ENCODE results near the gene LPO. TPM values are rescaled to one million over a fixed set of nuclear protein-coding genes. Genes with fewer than 3 reads are reported as not detected.

Gene LPO
- polyA plus RNA-seq, 2 donors = not detected

DNA sequence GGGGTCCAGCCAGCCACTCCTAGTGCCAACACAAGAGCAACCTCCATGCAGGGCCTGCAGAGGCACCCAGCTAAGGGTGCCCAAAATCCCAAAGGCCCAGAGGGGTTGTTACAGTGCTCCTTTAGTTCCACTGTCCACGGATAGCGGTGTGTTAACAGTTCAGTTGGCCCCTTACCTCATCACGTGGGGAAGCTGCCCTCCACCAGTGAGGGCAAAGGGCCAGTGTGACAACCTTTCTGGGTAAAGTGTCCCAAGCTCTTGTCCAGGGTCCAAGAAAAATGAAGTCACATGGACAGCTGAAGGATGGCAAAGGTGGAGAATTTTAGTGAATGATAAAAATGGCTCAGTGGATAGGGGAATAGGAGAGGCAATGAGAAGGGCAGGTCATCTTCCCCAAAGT is 10.7 kb upstream of the LPO start:
- Histone ChIP-seq H3K4me1 (ENCODE audit: control insufficient read depth in 2 of 2, insufficient read depth in 2 of 2, low read length in 1 of 2) (no peaks in the 10 kb centered on the region), H3K36me3 (ENCODE audit: control insufficient read depth in 2 of 2, insufficient read depth in 2 of 2, low read length in 1 of 2) (no peaks in the 10 kb centered on the region), H3K4me3 (ENCODE audit: low read depth in 1 of 2, low read length in 2 of 2) (no peak overlapping the region), H3K9me3 (ENCODE audit: control insufficient read depth in 2 of 2, insufficient read depth in 1 of 2, low read depth in 1 of 2, low read length in 1 of 2) (no peaks in the 10 kb centered on the region), H3K27ac (ENCODE audit: low read depth in 2 of 2, low read length in 1 of 2) (no peak overlapping the region), H3K27me3 (ENCODE audit: control insufficient read depth in 1 of 2, insufficient read depth in 2 of 2, low read length in 2 of 2) (no peaks in the 10 kb centered on the region)
- 78 to 83% methylated on average over 3 of the region's 3 CpGs for WGBS, 2 donors

- Histone ChIP-seq H3K4me1 (ENCODE audit: control insufficient read depth in 2 of 2, insufficient read depth in 2 of 2, low read length in 1 of 2) (no peaks in the 10 kb centered on the region), H3K4me3 (ENCODE audit: low read depth in 1 of 2, low read length in 2 of 2) (no peak overlapping the region), H3K9me3 (ENCODE audit: control insufficient read depth in 2 of 2, insufficient read depth in 1 of 2, low read depth in 1 of 2, low read length in 1 of 2) (no peaks in the 10 kb centered on the region), H3K27ac (ENCODE audit: low read depth in 2 of 2, low read length in 1 of 2) (no peak overlapping the region), H3K36me3 (ENCODE audit: control insufficient read depth in 2 of 2, insufficient read depth in 2 of 2, low read length in 1 of 2) (no peaks in the 10 kb centered on the region), H3K27me3 (ENCODE audit: control insufficient read depth in 1 of 2, insufficient read depth in 2 of 2, low read length in 2 of 2) (no peaks in the 10 kb centered on the region)
- 40 to 53% methylated on average over 3 of the region's 3 CpGs for WGBS, 2 donors
These were observed 9.7 kb upstream of the LPO start for GRCh38 chr17:58228679-58229078.

DNA sequence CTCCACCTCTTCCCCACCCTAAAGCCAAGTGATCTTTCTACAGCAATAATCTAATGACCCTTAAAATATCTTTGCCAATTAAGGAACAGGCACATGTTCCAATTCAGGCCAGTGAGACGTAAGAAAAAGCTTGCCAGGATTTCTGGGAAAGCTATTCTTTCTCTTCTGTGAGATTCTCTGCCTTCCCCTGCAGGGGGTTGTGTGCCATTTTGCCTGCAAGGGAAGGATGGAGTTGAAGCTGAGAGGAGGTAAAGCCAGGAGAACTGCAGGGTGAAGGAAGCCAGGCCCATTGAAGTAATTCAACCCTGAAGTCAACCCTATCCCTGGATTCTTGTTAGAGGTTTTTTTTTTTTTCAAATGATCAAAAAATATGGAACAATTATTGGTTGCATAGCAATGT is 9.0 kb upstream of the LPO start:
- WGBS, 2 donors = 44 to 67% methylated on average over 1 of the region's 1 CpG
- H3K36me3 ChIP-seq (ENCODE audit: control insufficient read depth in 2 of 2, insufficient read depth in 2 of 2, low read length in 1 of 2) = no peaks in the 10 kb centered on the region
- H3K27me3 ChIP-seq (ENCODE audit: control insufficient read depth in 1 of 2, insufficient read depth in 2 of 2, low read length in 2 of 2) = no peaks in the 10 kb centered on the region
- no peaks in the 10 kb centered on the region for H3K9me3 ChIP-seq (ENCODE audit: control insufficient read depth in 2 of 2, insufficient read depth in 1 of 2, low read depth in 1 of 2, low read length in 1 of 2)
- no peak overlapping the region for H3K4me3 ChIP-seq (ENCODE audit: low read depth in 1 of 2, low read length in 2 of 2)
- no peaks in the 10 kb centered on the region for H3K4me1 ChIP-seq (ENCODE audit: control insufficient read depth in 2 of 2, insufficient read depth in 2 of 2, low read length in 1 of 2)
- H3K27ac ChIP-seq (ENCODE audit: low read depth in 2 of 2, low read length in 1 of 2) = no peak overlapping the region

- WGBS, 2 donors = 80 to 86% methylated on average over 4 of the region's 4 CpGs
- no peak overlapping the region for H3K4me3 ChIP-seq (ENCODE audit: low read depth in 1 of 2, low read length in 2 of 2)
- no peaks in the 10 kb centered on the region for H3K4me1 ChIP-seq (ENCODE audit: control insufficient read depth in 2 of 2, insufficient read depth in 2 of 2, low read length in 1 of 2)
- no peak overlapping the region for H3K27ac ChIP-seq (ENCODE audit: low read depth in 2 of 2, low read length in 1 of 2)
- no peaks in the 10 kb centered on the region for H3K27me3 ChIP-seq (ENCODE audit: control insufficient read depth in 1 of 2, insufficient read depth in 2 of 2, low read length in 2 of 2)
- H3K36me3 ChIP-seq (ENCODE audit: control insufficient read depth in 2 of 2, insufficient read depth in 2 of 2, low read length in 1 of 2) = no peaks in the 10 kb centered on the region
- H3K9me3 ChIP-seq (ENCODE audit: control insufficient read depth in 2 of 2, insufficient read depth in 1 of 2, low read depth in 1 of 2, low read length in 1 of 2) = no peaks in the 10 kb centered on the region
These were observed 8.5 kb upstream of the LPO start for GRCh38 chr17:58229881-58230280.

- Histone ChIP-seq H3K27me3 (ENCODE audit: control insufficient read depth in 1 of 2, insufficient read depth in 2 of 2, low read length in 2 of 2) (no peaks in the 10 kb centered on the region), H3K36me3 (ENCODE audit: control insufficient read depth in 2 of 2, insufficient read depth in 2 of 2, low read length in 1 of 2) (no peaks in the 10 kb centered on the region), H3K27ac (ENCODE audit: low read depth in 2 of 2, low read length in 1 of 2) (no peak overlapping the region), H3K4me1 (ENCODE audit: control insufficient read depth in 2 of 2, insufficient read depth in 2 of 2, low read length in 1 of 2) (no peaks in the 10 kb centered on the region), H3K4me3 (ENCODE audit: low read depth in 1 of 2, low read length in 2 of 2) (no peak overlapping the region), H3K9me3 (ENCODE audit: control insufficient read depth in 2 of 2, insufficient read depth in 1 of 2, low read depth in 1 of 2, low read length in 1 of 2) (no peaks in the 10 kb centered on the region)
- WGBS, 2 donors = 63 to 69% methylated on average over 2 of the region's 2 CpGs
These were observed 6.7 kb upstream of the LPO start for GRCh38 chr17:58231641-58232040.

DNA sequence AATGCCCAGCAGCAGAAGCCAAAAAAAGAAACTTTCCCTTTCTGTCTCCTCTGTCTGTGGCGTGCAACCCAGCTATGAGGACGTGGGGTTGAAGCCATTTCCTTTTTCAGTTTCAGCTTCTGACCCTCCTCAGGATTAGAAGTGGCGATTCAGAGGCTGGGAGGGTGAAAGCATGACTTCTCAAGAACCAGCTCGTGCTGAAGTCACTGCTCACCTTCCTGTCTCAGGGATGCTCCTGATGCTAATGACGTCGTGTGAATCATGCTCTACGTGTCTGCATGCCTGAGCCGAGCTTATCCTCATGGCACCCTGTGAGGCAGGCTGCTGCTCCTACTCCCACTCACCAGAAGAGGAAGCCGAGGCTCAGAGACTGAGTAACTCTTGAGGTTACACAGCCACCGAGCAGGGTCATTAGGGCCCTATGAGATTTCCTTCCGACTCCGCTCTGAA is 5.7 kb upstream of the LPO start:
- Histone ChIP-seq H3K9me3 (ENCODE audit: control insufficient read depth in 2 of 2, insufficient read depth in 1 of 2, low read depth in 1 of 2, low read length in 1 of 2) (no peaks in the 10 kb centered on the region), H3K36me3 (ENCODE audit: control insufficient read depth in 2 of 2, insufficient read depth in 2 of 2, low read length in 1 of 2) (no peaks in the 10 kb centered on the region), H3K27ac (ENCODE audit: low read depth in 2 of 2, low read length in 1 of 2) (no peak overlapping the region), H3K4me3 (ENCODE audit: low read depth in 1 of 2, low read length in 2 of 2) (no peak overlapping the region), H3K27me3 (ENCODE audit: control insufficient read depth in 1 of 2, insufficient read depth in 2 of 2, low read length in 2 of 2) (no peaks in the 10 kb centered on the region), H3K4me1 (ENCODE audit: control insufficient read depth in 2 of 2, insufficient read depth in 2 of 2, low read length in 1 of 2) (no peaks in the 10 kb centered on the region)
- WGBS, 2 donors = 47 to 55% methylated on average over 12 of the region's 12 CpGs

- H3K4me3 ChIP-seq (ENCODE audit: low read depth in 1 of 2, low read length in 2 of 2) = no peak overlapping the region
- H3K27ac ChIP-seq (ENCODE audit: low read depth in 2 of 2, low read length in 1 of 2) = no peak overlapping the region
- H3K4me1 ChIP-seq (ENCODE audit: control insufficient read depth in 2 of 2, insufficient read depth in 2 of 2, low read length in 1 of 2) = no peaks in the 10 kb centered on the region
- no peaks in the 10 kb centered on the region for H3K36me3 ChIP-seq (ENCODE audit: control insufficient read depth in 2 of 2, insufficient read depth in 2 of 2, low read length in 1 of 2)
- WGBS, 2 donors = 77 to 85% methylated on average over 3 of the region's 3 CpGs
- no peaks in the 10 kb centered on the region for H3K9me3 ChIP-seq (ENCODE audit: control insufficient read depth in 2 of 2, insufficient read depth in 1 of 2, low read depth in 1 of 2, low read length in 1 of 2)
- H3K27me3 ChIP-seq (ENCODE audit: control insufficient read depth in 1 of 2, insufficient read depth in 2 of 2, low read length in 2 of 2) = no peaks in the 10 kb centered on the region
These were observed 4.8 kb upstream of the LPO start for GRCh38 chr17:58233543-58233942.

DNA sequence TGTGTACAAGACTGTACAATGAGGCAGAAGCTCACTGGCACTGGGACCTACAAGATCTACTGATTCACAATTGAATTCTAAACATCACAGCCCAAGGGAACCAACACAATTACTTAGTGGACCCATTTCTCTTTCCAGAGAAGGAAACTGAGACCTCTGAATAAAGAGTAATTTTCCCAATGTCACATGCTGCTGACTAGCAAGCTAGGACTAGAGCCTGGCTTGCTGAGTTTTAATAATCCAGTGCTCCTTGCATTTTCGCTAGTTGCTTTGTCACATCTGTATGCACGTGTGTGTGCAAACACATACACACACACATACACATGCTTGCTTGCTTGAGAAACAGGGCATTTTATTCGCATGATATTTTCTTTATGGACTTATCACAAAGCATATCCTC is 3.9 kb upstream of the LPO start:
- no peaks in the 10 kb centered on the region for H3K27me3 ChIP-seq (ENCODE audit: control insufficient read depth in 1 of 2, insufficient read depth in 2 of 2, low read length in 2 of 2)
- H3K4me3 ChIP-seq (ENCODE audit: low read depth in 1 of 2, low read length in 2 of 2) = no peak overlapping the region
- no peaks in the 10 kb centered on the region for H3K4me1 ChIP-seq (ENCODE audit: control insufficient read depth in 2 of 2, insufficient read depth in 2 of 2, low read length in 1 of 2)
- H3K36me3 ChIP-seq (ENCODE audit: control insufficient read depth in 2 of 2, insufficient read depth in 2 of 2, low read length in 1 of 2) = no peaks in the 10 kb centered on the region
- 76 to 79% methylated on average over 3 of the region's 3 CpGs for WGBS, 2 donors
- H3K9me3 ChIP-seq (ENCODE audit: control insufficient read depth in 2 of 2, insufficient read depth in 1 of 2, low read depth in 1 of 2, low read length in 1 of 2) = no peaks in the 10 kb centered on the region
- H3K27ac ChIP-seq (ENCODE audit: low read depth in 2 of 2, low read length in 1 of 2) = no peak overlapping the region

GRCh38 chr17:58235821-58236220 is 2.6 kb upstream of the LPO start:
- no peaks in the 10 kb centered on the region for H3K4me1 ChIP-seq (ENCODE audit: control insufficient read depth in 2 of 2, insufficient read depth in 2 of 2, low read length in 1 of 2)
- H3K9me3 ChIP-seq (ENCODE audit: control insufficient read depth in 2 of 2, insufficient read depth in 1 of 2, low read depth in 1 of 2, low read length in 1 of 2) = no peaks in the 10 kb centered on the region
- no peaks in the 10 kb centered on the region for H3K36me3 ChIP-seq (ENCODE audit: control insufficient read depth in 2 of 2, insufficient read depth in 2 of 2, low read length in 1 of 2)
- H3K27ac ChIP-seq (ENCODE audit: low read depth in 2 of 2, low read length in 1 of 2) = no peak overlapping the region
- no peak overlapping the region for H3K4me3 ChIP-seq (ENCODE audit: low read depth in 1 of 2, low read length in 2 of 2)
- H3K27me3 ChIP-seq (ENCODE audit: control insufficient read depth in 1 of 2, insufficient read depth in 2 of 2, low read length in 2 of 2) = no peaks in the 10 kb centered on the region
- WGBS, 2 donors = 53 to 72% methylated on average over 1 of the region's 1 CpG

DNA sequence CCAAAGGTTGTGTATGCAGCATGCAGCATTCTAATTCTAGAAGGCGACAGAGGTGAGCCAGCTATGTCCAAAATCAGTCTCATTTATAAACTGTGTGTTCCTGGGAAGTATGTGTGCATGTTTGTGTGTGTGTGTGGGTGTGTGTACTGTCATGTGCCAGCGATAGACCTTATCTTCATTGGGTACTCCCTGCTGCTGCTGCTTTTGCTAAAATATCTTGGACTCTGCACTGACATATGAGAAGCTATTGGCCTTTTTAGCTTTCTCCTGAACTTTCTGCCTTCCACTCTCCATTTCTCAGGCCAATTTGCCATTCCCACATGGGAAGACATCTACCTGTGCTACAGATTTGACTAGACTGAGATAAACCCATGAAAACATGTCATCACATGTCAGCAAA is 2.0 kb upstream of the LPO start:
- Histone ChIP-seq H3K27me3 (ENCODE audit: control insufficient read depth in 1 of 2, insufficient read depth in 2 of 2, low read length in 2 of 2) (no peaks in the 10 kb centered on the region), H3K9me3 (ENCODE audit: control insufficient read depth in 2 of 2, insufficient read depth in 1 of 2, low read depth in 1 of 2, low read length in 1 of 2) (no peaks in the 10 kb centered on the region), H3K4me1 (ENCODE audit: control insufficient read depth in 2 of 2, insufficient read depth in 2 of 2, low read length in 1 of 2) (no peaks in the 10 kb centered on the region), H3K36me3 (ENCODE audit: control insufficient read depth in 2 of 2, insufficient read depth in 2 of 2, low read length in 1 of 2) (no peaks in the 10 kb centered on the region), H3K4me3 (ENCODE audit: low read depth in 1 of 2, low read length in 2 of 2) (no peak overlapping the region), H3K27ac (ENCODE audit: low read depth in 2 of 2, low read length in 1 of 2) (no peak overlapping the region)
- 78 to 83% methylated on average over 2 of the region's 2 CpGs for WGBS, 2 donors

All from esophagus (tissue), 2 donors.